SK-N-SH (cell line): ENCODE results near the gene KHDC1. TPM values are rescaled to one million over a fixed set of nuclear protein-coding genes. Genes with fewer than 3 reads are reported as not detected.
A peak's percentile ranks its signal among the peaks of the same experiment; 100 is the strongest.

Source experiments
- CTCF ChIA-PET: fragments of 300-600, 350-600 bp; formaldehyde crosslinking; extraction: SDS; loops from one replicate; lab custom pipeline; 2021; lab: Yijun Ruan, JAX
- POLR2A ChIA-PET: fragments of 350-600 bp; sonication (Branson Sonifier 250); formaldehyde crosslinking; extraction: SDS; loops from one replicate; lab custom pipeline; 2020; ENCODE audit warnings: antibody characterized with exemption, inconsistent platforms; lab: Yijun Ruan, JAX
- DNase-seq: peaks from one replicate; pipeline ENCODE4 v3.0.0; 2012
- H2AFZ ChIP-seq: fragments of 200-600 bp; sonication (generic); 2 replicates; pipeline ENCODE4 v1.8.1; 2016; ENCODE audit warnings: antibody characterized with exemption, mild to moderate bottlenecking, low read depth
- H3F3A ChIP-seq: fragments of 200-600 bp; sonication (generic); replicated peaks from 2 replicates; pipeline ENCODE3; 2016; ENCODE audit warnings: antibody characterized with exemption, mild to moderate bottlenecking; ENCODE audit not compliant: insufficient read depth
- H3K27ac ChIP-seq, 2 experiments: fragments of 200-500 bp in 1 of 2; fragments of 200-600 bp in 1 of 2; sonication (Bioruptor generic) in 1 of 2; sonication (generic), shearing (Covaris generic) in 1 of 2; 2 replicates each; pipeline versions ENCODE4 v1.5.1 to v1.6.1; 2014 to 2016; ENCODE audit warnings: low read depth in 2 of 2, inconsistent platforms in 1 of 2, low read length in 1 of 2, mild to moderate bottlenecking in 1 of 2, mixed read lengths in 1 of 2
- H3K27me3 ChIP-seq: fragments of 200-600 bp; sonication (generic), shearing (Covaris generic); 2 replicates; pipeline ENCODE4 v1.6.1; 2016; ENCODE audit warnings: mixed run types; ENCODE audit not compliant: insufficient read depth
- H3K36me3 ChIP-seq, 2 experiments: fragments of 200-500 bp in 1 of 2; fragments of 200-600 bp in 1 of 2; sonication (Bioruptor generic) in 1 of 2; sonication (generic) in 1 of 2; replicated peaks in 1 of 2; 2 replicates each; pipeline versions ENCODE3 to v1.5.1; 2014 to 2016; ENCODE audit warnings: low read length in 1 of 2, mild to moderate bottlenecking in 1 of 2; ENCODE audit not compliant: insufficient read depth in 2 of 2, control insufficient read depth in 1 of 2
- H3K4me1 ChIP-seq, 2 experiments: fragments of 200-500 bp in 1 of 2; fragments of 200-600 bp in 1 of 2; sonication (Bioruptor generic) in 1 of 2; sonication (generic), shearing (Covaris generic) in 1 of 2; 2 replicates each; pipeline versions ENCODE4 v1.5.1 to v1.6.1; 2014 to 2016; ENCODE audit warnings: low read depth in 1 of 2, low read length in 1 of 2, mixed run types in 1 of 2; ENCODE audit not compliant: insufficient read depth in 2 of 2, control insufficient read depth in 1 of 2
- H3K4me2 ChIP-seq: fragments of 200-600 bp; sonication (generic), shearing (Covaris generic); 2 replicates; pipeline ENCODE4 v1.6.1; 2017; ENCODE audit warnings: mixed run types
- H3K4me3 ChIP-seq, 2 experiments: fragments of 200-500 bp in 1 of 2; fragments of 200-600 bp in 1 of 2; sonication (Bioruptor generic) in 1 of 2; sonication (generic), shearing (Covaris generic) in 1 of 2; 2 replicates each; pipeline versions ENCODE4 v1.5.1 to v1.8.1; 2014 to 2016; ENCODE audit warnings: low read depth in 2 of 2, inconsistent platforms in 1 of 2, low read length in 1 of 2, mild to moderate bottlenecking in 1 of 2, mixed read lengths in 1 of 2, moderate library complexity in 1 of 2
- H3K79me2 ChIP-seq: fragments of 200-600 bp; sonication (generic); 2 replicates; pipeline ENCODE4 v1.8.1; 2017; ENCODE audit warnings: mild to moderate bottlenecking; ENCODE audit not compliant: insufficient read depth
- H3K9ac ChIP-seq: fragments of 200-600 bp; sonication (generic); 2 replicates; pipeline ENCODE4 v1.6.1; 2017; ENCODE audit warnings: mixed run types
- H3K9me2 ChIP-seq: fragments of 200-600 bp; sonication (generic); 2 replicates; pipeline ENCODE4 v1.6.1; 2017; ENCODE audit warnings: mixed run types
- H3K9me3 ChIP-seq: fragments of 200-600 bp; sonication (generic); 2 replicates; pipeline ENCODE4 v1.6.1; 2017; ENCODE audit warnings: mixed run types, mild to moderate bottlenecking, moderate library complexity
- H4K20me1 ChIP-seq: fragments of 200-600 bp; sonication (generic); 2 replicates; pipeline ENCODE4 v1.6.1; 2017; ENCODE audit warnings: mild to moderate bottlenecking, mixed run types; ENCODE audit not compliant: insufficient read depth
- CTCF ChIP-seq: fragments of 200-600 bp; sonication (generic); IDR thresholded peaks from 2 replicates; pipeline ENCODE4 v1.6.1; 2017; ENCODE audit warnings: antibody characterized with exemption, mild to moderate bottlenecking, moderate library complexity
- EP300 ChIP-seq, 2 experiments: IDR thresholded peaks; 2 replicates each; pipeline versions ENCODE4 v1.4.0 to v1.6.1; 2012; ENCODE audit warnings: borderline replicate concordance in 1 of 2, low read depth in 1 of 2, low read length in 1 of 2
- EZH2phosphoT487 ChIP-seq: fragments of 200-600 bp; sonication (generic); IDR thresholded peaks from 2 replicates; pipeline ENCODE4 v1.6.1; 2017; ENCODE audit warnings: low read depth, mixed run types, mild to moderate bottlenecking, antibody characterized with exemption, moderate library complexity, borderline replicate concordance
- FOXJ3 ChIP-seq: sonication (generic); formaldehyde crosslinking; IDR thresholded peaks from 2 replicates; pipeline ENCODE4 v1.5.1; 2020; ENCODE audit warnings: mild to moderate bottlenecking, missing genetic modification reagents
- FOXM1 ChIP-seq: IDR thresholded peaks from 2 replicates; pipeline ENCODE4 v1.4.0; 2012; ENCODE audit warnings: low read depth, mild to moderate bottlenecking
- GABPA ChIP-seq: IDR thresholded peaks from 2 replicates; pipeline ENCODE4 v1.4.0; 2012; ENCODE audit warnings: low read depth, mild to moderate bottlenecking
- GATA2 ChIP-seq: sonication (generic); formaldehyde crosslinking; IDR thresholded peaks from 2 replicates; pipeline ENCODE4 v1.5.0; 2020; ENCODE audit warnings: mild to moderate bottlenecking, missing genetic modification reagents
- JUND ChIP-seq: IDR thresholded peaks from 2 replicates; pipeline ENCODE4 v1.4.0; 2012
- MEF2A ChIP-seq: IDR thresholded peaks from 2 replicates; pipeline ENCODE4 v1.4.0; 2012; ENCODE audit warnings: low read depth, borderline replicate concordance
- MXI1 ChIP-seq: IDR thresholded peaks from 2 replicates; pipeline ENCODE4 v1.6.1; 2012; ENCODE audit warnings: mild to moderate bottlenecking, low read depth, low read length, improper control_type of control experiment
- NFIC ChIP-seq: IDR thresholded peaks from 2 replicates; pipeline ENCODE4 v1.4.0; 2012; ENCODE audit warnings: borderline replicate concordance
- POLR2AphosphoS5 ChIP-seq: IDR thresholded peaks from 2 replicates; pipeline ENCODE4 v1.6.1; 2012; ENCODE audit warnings: low read depth, low read length
- RAD21 ChIP-seq: IDR thresholded peaks from 2 replicates; pipeline ENCODE4 v1.6.1; 2012; ENCODE audit warnings: mild to moderate bottlenecking, low read length
- RCOR1 ChIP-seq: fragments of 150-350 bp; IDR thresholded peaks from 2 replicates; pipeline ENCODE4 v1.6.1; 2017; ENCODE audit warnings: antibody characterized with exemption, low read length
- RXRA ChIP-seq: IDR thresholded peaks from 2 replicates; pipeline ENCODE4 v1.4.0; 2012; ENCODE audit warnings: low read depth, mild to moderate bottlenecking, borderline replicate concordance
- SIN3A ChIP-seq: IDR thresholded peaks from 2 replicates; pipeline ENCODE4 v1.6.1; 2012; ENCODE audit warnings: low read depth, mild to moderate bottlenecking, low read length, moderate library complexity, borderline replicate concordance
- TCF12 ChIP-seq: IDR thresholded peaks from 2 replicates; pipeline ENCODE4 v1.4.0; 2012
- TEAD4 ChIP-seq: IDR thresholded peaks from 2 replicates; pipeline ENCODE4 v1.4.0; 2012; ENCODE audit warnings: mild to moderate bottlenecking, borderline replicate concordance; ENCODE audit not compliant: insufficient read depth
- USF2 ChIP-seq: fragments of 150-350 bp; IDR thresholded peaks from 2 replicates; pipeline ENCODE4 v1.6.1; 2017; ENCODE audit warnings: antibody characterized with exemption, low read length, low read depth, borderline replicate concordance
- WGBS: methylation state at CpG from one replicate; pipeline ENCODE4 v1.1.6; 2017; ENCODE audit warnings: low lambda C conversion rate; 5-methylcytosine and 5-hydroxymethylcytosine counted together
- polyA plus RNA-seq, 3 experiments: library from polyadenylated mRNA; depleted of rRNA; stranded (reverse); fragments of >200 nt; gene quantifications; 2 replicates each; pipeline ENCODE4 v1.2.3, GENCODE V29; 2012
- TF ChIP-seq, protein P1 (sequence below): IDR thresholded peaks from 2 replicates; pipeline ENCODE4; 2012
- TF ChIP-seq, protein P2 (sequence below): IDR thresholded peaks from 2 replicates; pipeline ENCODE4 v1.4.0; 2012; ENCODE audit warnings: low read depth, borderline replicate concordance

KHDC1 gene
- polyA plus RNA-seq, 1 of the 3 experiments (the other 2 are of a cell fraction) = 6.0 TPM

- Histone ChIP-seq H3F3A (peaks cover 3% of the 10 kb centered on the region), H3K36me3 (no peaks in the 10 kb centered on the region), H3K27ac (no peak overlapping the region), H3K4me3 (no peak overlapping the region), H3K79me2 (no peaks in the 10 kb centered on the region), H3K27me3 (no peaks in the 10 kb centered on the region), H3K4me1 (no peaks in the 10 kb centered on the region), H3K4me2 (no peak overlapping the region), H3K9me3 (no peaks in the 10 kb centered on the region), H3K9ac (no peak overlapping the region), H4K20me1 (no peaks in the 10 kb centered on the region), H2AFZ (no peak overlapping the region), H3K9me2 (no peaks in the 10 kb centered on the region)
- DNase-seq = no peak
- ChIA-PET CTCF (interaction anchor here (0.6 to 0.7 kb wide), 2 partner anchors 9 to 203 kb away, joined by 3 read pairs; no protein-coding TSS in a partner anchor), POLR2A (no interaction called here)
- TF ChIP-seq GATA2 (CRISPR knock-in tag) (no peak), POLR2AphosphoS5 (no peak), RAD21 (no peak), FOXJ3 (no peak), USF2 (no peak), TCF12 (no peak)
- TF ChIP-seq, protein P1, sequence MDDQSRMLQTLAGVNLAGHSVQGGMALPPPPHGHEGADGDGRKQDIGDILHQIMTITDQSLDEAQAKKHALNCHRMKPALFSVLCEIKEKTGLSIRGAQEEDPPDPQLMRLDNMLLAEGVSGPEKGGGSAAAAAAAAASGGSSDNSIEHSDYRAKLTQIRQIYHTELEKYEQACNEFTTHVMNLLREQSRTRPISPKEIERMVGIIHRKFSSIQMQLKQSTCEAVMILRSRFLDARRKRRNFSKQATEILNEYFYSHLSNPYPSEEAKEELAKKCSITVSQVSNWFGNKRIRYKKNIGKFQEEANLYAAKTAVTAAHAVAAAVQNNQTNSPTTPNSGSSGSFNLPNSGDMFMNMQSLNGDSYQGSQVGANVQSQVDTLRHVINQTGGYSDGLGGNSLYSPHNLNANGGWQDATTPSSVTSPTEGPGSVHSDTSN = no peak
- 94% methylated on average over 4 of the region's 4 CpGs for WGBS
Observed at GRCh38 chr6:73240730-73241129, 22.3 kb downstream of the KHDC1 start.

DNA sequence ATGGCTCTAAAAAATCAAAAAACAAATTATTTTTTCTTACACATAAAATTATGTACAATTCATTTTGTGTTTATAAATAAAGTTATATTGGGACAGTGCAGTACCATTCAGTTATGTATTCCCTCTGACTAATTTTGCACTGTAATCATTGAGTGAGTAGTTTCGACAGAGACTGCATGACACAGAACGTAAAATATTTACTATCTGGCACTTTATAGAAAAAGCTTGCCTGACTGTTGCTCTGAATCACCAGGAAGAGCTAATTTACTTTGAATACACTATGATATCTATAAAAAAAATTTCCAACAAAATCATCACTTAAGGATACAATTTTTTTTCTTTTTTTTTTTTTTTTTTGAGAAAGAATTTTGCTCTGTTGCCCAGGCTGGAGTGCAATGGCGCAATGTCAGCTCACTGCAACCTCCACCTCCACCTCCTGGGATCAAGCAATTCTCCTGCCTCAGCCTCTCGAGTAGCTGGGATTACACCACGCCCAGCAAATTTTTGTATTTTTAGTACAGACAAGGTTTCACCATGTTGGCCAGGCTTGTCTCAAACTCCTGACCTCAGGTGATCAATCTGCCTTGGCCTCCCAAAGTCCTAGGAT lies 26.7 kb downstream of the KHDC1 start:
- peaks cover 0 to 16% of the 10 kb centered on the region in 2 experiments; a peak in 1 of 4 replicates for H3K4me1 ChIP-seq
- no peak overlapping the region for H3K4me2 ChIP-seq
- H4K20me1 ChIP-seq = no peaks in the 10 kb centered on the region
- ChIA-PET CTCF (no interaction called here), POLR2A (interaction anchor here (0.7 kb wide), 2 partner anchors 8 to 9 kb away, joined by 3 to 6 read pairs; no protein-coding TSS in a partner anchor)
- no peak overlapping the region for H2AFZ ChIP-seq
- H3K9ac ChIP-seq = no peak overlapping the region
- DNase-seq = no peak
- no peaks in the 10 kb centered on the region for H3K36me3 ChIP-seq
- H3K27ac ChIP-seq = peak overlapping the region in 1 of 2 experiments; percentile 30; a peak in 1 of 4 replicates
- no peaks in the 10 kb centered on the region for H3K27me3 ChIP-seq
- H3K9me2 ChIP-seq = no peaks in the 10 kb centered on the region
- no peaks in the 10 kb centered on the region for H3K9me3 ChIP-seq
- WGBS = 48% methylated on average over 5 of the region's 5 CpGs
- H3K79me2 ChIP-seq = no peaks in the 10 kb centered on the region
- peaks cover 10% of the 10 kb centered on the region for H3F3A ChIP-seq
- no peak overlapping the region for H3K4me3 ChIP-seq
- no peak for TF ChIP-seq RCOR1
- no peak for TF ChIP-seq FOXM1
- no peak for TF ChIP-seq CTCF
- peak; percentile 54 for TF ChIP-seq JUND
- TF ChIP-seq GABPA = no peak
- TF ChIP-seq RXRA = 0 out of 2 replicates have a peak, but pooled peaks have one; percentile 17
- peak; percentile 42; the same call in 1 of the 2 replicates for TF ChIP-seq MEF2A
- TF ChIP-seq TEAD4 = 0 out of 2 replicates have a peak, but pooled peaks have one; percentile 18
- TF ChIP-seq NFIC = peak; percentile 51; the same call in 1 of the 2 replicates
- TF ChIP-seq EP300 (IDR thresholded peaks at IDR 0.05; ENCODE audit: borderline replicate concordance in 1 of 2, low read depth in 1 of 2, low read length in 1 of 2) = peak in 1 of 2 experiments; percentile 52; a peak in 1 of 4 replicates
- no peak for TF ChIP-seq EZH2phosphoT487
- TF ChIP-seq GATA2 (CRISPR knock-in tag) = no peak
- no peak for TF ChIP-seq MXI1
- no peak for TF ChIP-seq SIN3A
- TF ChIP-seq, protein P1 = peak; percentile 57
- TF ChIP-seq, protein P2, sequence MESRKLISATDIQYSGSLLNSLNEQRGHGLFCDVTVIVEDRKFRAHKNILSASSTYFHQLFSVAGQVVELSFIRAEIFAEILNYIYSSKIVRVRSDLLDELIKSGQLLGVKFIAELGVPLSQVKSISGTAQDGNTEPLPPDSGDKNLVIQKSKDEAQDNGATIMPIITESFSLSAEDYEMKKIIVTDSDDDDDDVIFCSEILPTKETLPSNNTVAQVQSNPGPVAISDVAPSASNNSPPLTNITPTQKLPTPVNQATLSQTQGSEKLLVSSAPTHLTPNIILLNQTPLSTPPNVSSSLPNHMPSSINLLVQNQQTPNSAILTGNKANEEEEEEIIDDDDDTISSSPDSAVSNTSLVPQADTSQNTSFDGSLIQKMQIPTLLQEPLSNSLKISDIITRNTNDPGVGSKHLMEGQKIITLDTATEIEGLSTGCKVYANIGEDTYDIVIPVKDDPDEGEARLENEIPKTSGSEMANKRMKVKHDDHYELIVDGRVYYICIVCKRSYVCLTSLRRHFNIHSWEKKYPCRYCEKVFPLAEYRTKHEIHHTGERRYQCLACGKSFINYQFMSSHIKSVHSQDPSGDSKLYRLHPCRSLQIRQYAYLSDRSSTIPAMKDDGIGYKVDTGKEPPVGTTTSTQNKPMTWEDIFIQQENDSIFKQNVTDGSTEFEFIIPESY = no peak
